H9 (cell line): Measurements from ENCODE around the gene FPR2. TPM values are rescaled to one million over a fixed set of nuclear protein-coding genes. Genes with fewer than 3 reads are reported as not detected.

Source experiments
- DNase-seq: peaks from one replicate; pipeline ENCODE4 v3.0.0-alpha.2; 2017
- H2AFZ ChIP-seq: one replicate; pipeline ENCODE4 v1.6.1; 2013; ENCODE audit warnings: mild to moderate bottlenecking, low read length, control low read depth, moderate library complexity
- H2AK5ac ChIP-seq: 2 replicates; pipeline ENCODE4 v1.6.1; 2013; ENCODE audit warnings: low read length, control low read depth, mixed read lengths; ENCODE audit not compliant: insufficient read length
- H2BK120ac ChIP-seq: one replicate; pipeline ENCODE4 v1.6.1; 2013; ENCODE audit warnings: low read depth, mild to moderate bottlenecking, low read length, control low read depth, inconsistent platforms; ENCODE audit not compliant: poor library complexity, severe bottlenecking
- H2BK12ac ChIP-seq: 2 replicates; pipeline ENCODE4 v1.6.1; 2013; ENCODE audit warnings: low read length, control low read depth, mixed read lengths, low read depth; ENCODE audit not compliant: insufficient read length
- H2BK15ac ChIP-seq: 2 replicates; pipeline ENCODE4 v1.6.1; 2013; ENCODE audit warnings: low read depth, low read length, control low read depth
- H2BK20ac ChIP-seq: one replicate; pipeline ENCODE4 v1.6.1; 2013; ENCODE audit warnings: low read depth, mild to moderate bottlenecking, low read length, control low read depth, inconsistent platforms; ENCODE audit not compliant: poor library complexity, severe bottlenecking
- H2BK5ac ChIP-seq: 2 replicates; pipeline ENCODE4 v1.6.1; 2013; ENCODE audit warnings: low read length, control low read depth, mixed read lengths; ENCODE audit not compliant: insufficient read length
- H3K14ac ChIP-seq: 2 replicates; pipeline ENCODE4 v1.6.1; 2013; ENCODE audit warnings: low read length, control low read depth; ENCODE audit not compliant: insufficient read depth
- H3K18ac ChIP-seq: 2 replicates; pipeline ENCODE4 v1.6.1; 2013; ENCODE audit warnings: low read depth, mild to moderate bottlenecking, mixed read lengths, low read length, control low read depth; ENCODE audit not compliant: insufficient read length
- H3K23ac ChIP-seq: 2 replicates; pipeline ENCODE4 v1.6.1; 2013; ENCODE audit warnings: low read length, control low read depth, mixed read lengths, low read depth; ENCODE audit not compliant: insufficient read length
- H3K23me2 ChIP-seq: 2 replicates; pipeline ENCODE4 v1.6.1; 2013; ENCODE audit warnings: low read depth, mild to moderate bottlenecking, mixed read lengths, low read length, control low read depth; ENCODE audit not compliant: insufficient read length, poor library complexity, severe bottlenecking
- H3K27ac ChIP-seq: 2 replicates; pipeline ENCODE4 v1.5.1; 2013; ENCODE audit warnings: low read length, control low read depth, mixed read lengths, low read depth; ENCODE audit not compliant: insufficient read length
- H3K27me3 ChIP-seq: 2 replicates; pipeline ENCODE4 v1.6.1; 2013; ENCODE audit warnings: low read length, control low read depth, inconsistent platforms; ENCODE audit not compliant: insufficient read depth
- H3K4ac ChIP-seq: 2 replicates; pipeline ENCODE4 v1.6.1; 2013; ENCODE audit warnings: low read depth, mild to moderate bottlenecking, control low read depth, inconsistent platforms, low read length, moderate library complexity
- H3K4me1 ChIP-seq: 2 replicates; pipeline ENCODE4 v1.6.1; 2013; ENCODE audit warnings: low read length, control low read depth, inconsistent platforms; ENCODE audit not compliant: insufficient read depth
- H3K4me2 ChIP-seq: 2 replicates; pipeline ENCODE4 v1.6.1; 2013; ENCODE audit warnings: low read length, control low read depth, mixed read lengths; ENCODE audit not compliant: insufficient read length, insufficient read depth
- H3K56ac ChIP-seq: 2 replicates; pipeline ENCODE4 v1.6.1; 2013; ENCODE audit warnings: low read depth, mild to moderate bottlenecking, mixed read lengths, low read length, control low read depth; ENCODE audit not compliant: insufficient read length
- H3K79me1 ChIP-seq: 2 replicates; pipeline ENCODE4 v1.6.1; 2013; ENCODE audit warnings: low read depth, mild to moderate bottlenecking, moderate library complexity, low read length, control low read depth, inconsistent platforms; ENCODE audit not compliant: insufficient read depth, poor library complexity, severe bottlenecking
- H3K79me2 ChIP-seq: 2 replicates; pipeline ENCODE4 v1.6.1; 2013; ENCODE audit warnings: low read length, control low read depth, inconsistent platforms; ENCODE audit not compliant: insufficient read depth
- H3K9ac ChIP-seq: 2 replicates; pipeline ENCODE4 v1.6.1; 2013; ENCODE audit warnings: low read length, control low read depth, mixed read lengths; ENCODE audit not compliant: insufficient read length; ENCODE audit errors: extremely low read depth
- H3K9me3 ChIP-seq: one replicate; pipeline ENCODE4 v1.6.1; 2013; ENCODE audit warnings: low read depth, low read length, inconsistent platforms; ENCODE audit not compliant: control insufficient read depth
- H3T11ph ChIP-seq: one replicate; pipeline ENCODE4 v1.6.1; 2013; ENCODE audit warnings: mild to moderate bottlenecking, low read length, control low read depth, inconsistent platforms
- H4K20me1 ChIP-seq: one replicate; pipeline ENCODE4 v1.6.1; 2013; ENCODE audit not compliant: control insufficient read depth, insufficient read length, insufficient read depth
- H4K5ac ChIP-seq: 2 replicates; pipeline ENCODE4 v1.6.1; 2013; ENCODE audit warnings: low read depth, mild to moderate bottlenecking, mixed read lengths, low read length, control low read depth; ENCODE audit not compliant: insufficient read length
- H4K8ac ChIP-seq: replicated peaks from 2 replicates; pipeline ENCODE4 v1.6.1; 2013; ENCODE audit warnings: low read length, control low read depth, mixed read lengths, low read depth; ENCODE audit not compliant: insufficient read length
- H4K91ac ChIP-seq: 2 replicates; pipeline ENCODE4 v1.6.1; 2013; ENCODE audit warnings: low read depth, mild to moderate bottlenecking, moderate library complexity, mixed read lengths, low read length, control low read depth; ENCODE audit not compliant: insufficient read length
- H3K27ac Mint-ChIP-seq, 3 experiments: 2 replicates in 2 of 3; 3 replicates in 1 of 3; pipeline ENCODE4 v1.8.0; 2020 to 2021; ENCODE audit warnings: mixed read lengths in 3 of 3, mild to moderate bottlenecking in 1 of 3, moderate library complexity in 1 of 3
- H3K27me3 Mint-ChIP-seq: 2 replicates; pipeline ENCODE4 v1.8.0; 2021; ENCODE audit warnings: low read depth, mild to moderate bottlenecking, moderate library complexity, mixed read lengths
- H3K36me3 Mint-ChIP-seq, 3 experiments: 2 replicates in 2 of 3; 3 replicates in 1 of 3; pipeline ENCODE4 v1.8.0; 2020 to 2021; ENCODE audit warnings: low read depth in 3 of 3, mixed read lengths in 3 of 3; ENCODE audit not compliant: insufficient read depth in 1 of 3
- H3K4me1 Mint-ChIP-seq, 2 experiments: 2 replicates each; pipeline ENCODE4 v1.8.0; 2020; ENCODE audit warnings: mixed read lengths in 2 of 2
- H3K4me3 Mint-ChIP-seq, 2 experiments: 2 replicates in 1 of 2; 3 replicates in 1 of 2; pipeline ENCODE4 v1.8.0; 2020 to 2021; ENCODE audit warnings: mild to moderate bottlenecking in 2 of 2, mixed read lengths in 2 of 2, moderate library complexity in 1 of 2
- H3K9me3 Mint-ChIP-seq, 2 experiments: 2 replicates in 1 of 2; 3 replicates in 1 of 2; pipeline ENCODE4 v1.8.0; 2020; ENCODE audit warnings: mild to moderate bottlenecking in 2 of 2, mixed read lengths in 2 of 2, moderate library complexity in 1 of 2
- WGBS: extraction: QIAGEN DNeasy Blood & Tissue Kit; methylation state at CpG from one replicate; pipeline ENCODE4 v1.1.7; 2013; ENCODE audit warnings: missing lambda C conversion rate, low lambda C conversion rate, mixed read lengths; ENCODE audit not compliant: insufficient read length; ENCODE audit errors: extremely low coverage; 5-methylcytosine and 5-hydroxymethylcytosine counted together
- total RNA-seq: library from RNA; stranded (reverse); gene quantifications from 2 replicates; pipeline ENCODE4 v1.2.1, GENCODE V29; 2021
- TF ChIP-seq, protein P1 (sequence below): fragments of 200-600 bp; sonication (generic); conservative IDR thresholded peaks from 3 replicates; pipeline ENCODE4 v1.8.0; 2021; ENCODE audit warnings: antibody characterized with exemption, mild to moderate bottlenecking

The FPR2 gene
- total RNA-seq, 1 experiment from 2014 or later = not detected

DNA sequence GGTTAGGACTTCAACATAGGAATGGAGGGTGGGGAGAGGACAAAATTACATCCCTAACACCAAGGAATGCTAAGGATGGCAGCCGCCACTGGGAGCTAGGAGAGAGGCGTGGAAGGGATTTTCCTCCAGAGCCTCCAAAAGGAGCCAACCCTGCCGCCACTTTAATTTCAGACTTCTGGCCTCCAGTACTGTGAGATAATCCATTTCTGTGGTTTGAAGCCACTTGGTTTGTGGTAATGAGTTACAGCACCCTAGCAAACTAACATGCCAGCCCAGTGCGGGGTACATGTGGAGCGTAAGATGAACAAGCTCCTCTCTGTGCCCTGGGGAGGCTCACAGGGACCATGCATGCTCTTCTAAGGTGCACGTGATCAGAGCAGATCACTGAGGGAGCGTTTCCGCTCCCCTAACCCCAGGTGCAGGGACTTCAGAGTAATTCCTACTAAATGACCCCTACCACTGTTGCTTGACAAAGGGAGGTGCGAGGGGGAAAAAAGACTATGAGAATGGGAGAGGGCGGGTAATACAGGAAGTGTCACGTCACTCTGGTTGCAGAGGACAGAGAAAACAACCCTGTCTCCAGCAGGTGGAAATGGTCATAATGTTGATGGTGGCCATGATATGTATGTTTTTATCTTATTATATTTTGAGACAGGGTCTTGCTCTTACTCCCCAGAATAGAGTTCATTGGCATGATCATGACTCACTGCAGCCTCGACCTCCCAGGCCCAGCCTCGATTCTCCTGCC lies 21.3 kb upstream of the FPR2 start:
- Histone ChIP-seq H3K23me2 (no peaks in the 10 kb centered on the region), H3K18ac (no peak overlapping the region), H3K23ac (no peak overlapping the region), H3K14ac (no peak overlapping the region), H3K79me2 (no peaks in the 10 kb centered on the region), H2BK120ac (no peak overlapping the region), H2BK15ac (no peak overlapping the region), H3K9me3 (no peaks in the 10 kb centered on the region), H3K79me1 (no peaks in the 10 kb centered on the region), H2AK5ac (no peak overlapping the region), H3T11ph (no peak overlapping the region), H4K5ac (no peak overlapping the region), H4K20me1 (no peaks in the 10 kb centered on the region), H3K56ac (no peak overlapping the region), H2BK12ac (no peak overlapping the region), H3K27me3 (no peaks in the 10 kb centered on the region), H3K4me2 (no peak overlapping the region), H2AFZ (no peak overlapping the region), H3K9ac (no peak overlapping the region), H4K8ac (no peak overlapping the region), H2BK20ac (no peak overlapping the region), H4K91ac (no peak overlapping the region), H3K4me1 (no peaks in the 10 kb centered on the region), H3K4ac (no peak overlapping the region), H3K27ac (no peak overlapping the region), H2BK5ac (no peak overlapping the region)
- H3K4me3 Mint-ChIP-seq = no peak overlapping the region
- H3K4me1 Mint-ChIP-seq = no peaks in the 10 kb centered on the region
- TF ChIP-seq, protein P1, sequence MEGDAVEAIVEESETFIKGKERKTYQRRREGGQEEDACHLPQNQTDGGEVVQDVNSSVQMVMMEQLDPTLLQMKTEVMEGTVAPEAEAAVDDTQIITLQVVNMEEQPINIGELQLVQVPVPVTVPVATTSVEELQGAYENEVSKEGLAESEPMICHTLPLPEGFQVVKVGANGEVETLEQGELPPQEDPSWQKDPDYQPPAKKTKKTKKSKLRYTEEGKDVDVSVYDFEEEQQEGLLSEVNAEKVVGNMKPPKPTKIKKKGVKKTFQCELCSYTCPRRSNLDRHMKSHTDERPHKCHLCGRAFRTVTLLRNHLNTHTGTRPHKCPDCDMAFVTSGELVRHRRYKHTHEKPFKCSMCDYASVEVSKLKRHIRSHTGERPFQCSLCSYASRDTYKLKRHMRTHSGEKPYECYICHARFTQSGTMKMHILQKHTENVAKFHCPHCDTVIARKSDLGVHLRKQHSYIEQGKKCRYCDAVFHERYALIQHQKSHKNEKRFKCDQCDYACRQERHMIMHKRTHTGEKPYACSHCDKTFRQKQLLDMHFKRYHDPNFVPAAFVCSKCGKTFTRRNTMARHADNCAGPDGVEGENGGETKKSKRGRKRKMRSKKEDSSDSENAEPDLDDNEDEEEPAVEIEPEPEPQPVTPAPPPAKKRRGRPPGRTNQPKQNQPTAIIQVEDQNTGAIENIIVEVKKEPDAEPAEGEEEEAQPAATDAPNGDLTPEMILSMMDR = no peak
- H3K36me3 Mint-ChIP-seq = no peaks in the 10 kb centered on the region
- WGBS = no CpG with 5 or more reads among the region's 13 CpGs
- no peak for DNase-seq
- peaks cover 17 to 82% of the 10 kb centered on the region in 2 experiments for H3K9me3 Mint-ChIP-seq
- H3K27me3 Mint-ChIP-seq = peaks cover 6% of the 10 kb centered on the region
- H3K27ac Mint-ChIP-seq = no peak overlapping the region; a peak in 1 of 7 replicates
